ENCODE data around the gene PPARD. TPM values are rescaled to one million over a fixed set of nuclear protein-coding genes. Genes with fewer than 3 reads are reported as not detected.

PPARD gene
- total RNA-seq, 1 experiment from 2014 or later: 24.7 TPM

GRCh38 chr6:35473075-35473849, 130.9 kb downstream of the PPARD start:
- Histone ChIP-seq H3K36me3 (ENCODE audit: low read depth) (peaks cover 40% of the 10 kb centered on the region), H3K4me1 (replicated peaks; ENCODE audit: insufficient read depth) (peaks cover 22% of the 10 kb centered on the region), H3F3A (ENCODE audit: insufficient read depth, low read depth) (peaks cover 66% of the 10 kb centered on the region), H3K9me2 (ENCODE audit: insufficient read depth) (no peaks in the 10 kb centered on the region), H3K27me3 (ENCODE audit: insufficient read depth, low read depth) (no peaks in the 10 kb centered on the region), H4K20me1 (ENCODE audit: insufficient read depth) (peaks cover 54% of the 10 kb centered on the region), H3K4me2 (no peak overlapping the region), H3K9me3 (ENCODE audit: insufficient read depth, low read depth) (no peaks in the 10 kb centered on the region), H3K27ac (0 out of 2 replicates have a peak overlapping the region, but pooled peaks have one; percentile 25), H2AFZ (no peak overlapping the region), H3K79me2 (ENCODE audit: low read depth) (peaks cover 41% of the 10 kb centered on the region), H3K4me3 (no peak overlapping the region)
- intact Hi-C loops (cut with micrococcal nuclease; ENCODE audit: unreplicated experiment): no loop called here
- DNase-seq: no peak
- no TSS peak for BruUV-seq (replicated peaks)
- ChIA-PET POLR2A (ENCODE audit: unreplicated experiment) (interaction anchor here (0.5 to 0.7 kb wide), 4 partner anchors 9 to 795 kb away, joined by 4 to 25 read pairs (median 8); no protein-coding TSS in a partner anchor), CTCF (interaction anchor here (0.6 kb wide), 1 partner anchor 108 kb away, joined by 6 read pairs; no protein-coding TSS in a partner anchor)
- TF ChIP-seq EZH2 (IDR thresholded peaks at IDR 0.05; ENCODE audit: low read depth) (no peak), CTCF (conservative IDR thresholded peaks at IDR 0.05) (no peak)

- Histone ChIP-seq H4K20me1 (ENCODE audit: insufficient read depth) (peaks cover 53% of the 10 kb centered on the region), H3K27me3 (ENCODE audit: insufficient read depth, low read depth) (no peaks in the 10 kb centered on the region), H2AFZ (no peak overlapping the region), H3K9me2 (ENCODE audit: insufficient read depth) (no peaks in the 10 kb centered on the region), H3K4me2 (no peak overlapping the region), H3K36me3 (ENCODE audit: low read depth) (peaks cover 36% of the 10 kb centered on the region), H3F3A (ENCODE audit: insufficient read depth, low read depth) (peaks cover 61% of the 10 kb centered on the region), H3K27ac (peak overlapping the region; percentile 25; the same call in 1 of the 2 replicates), H3K4me3 (no peak overlapping the region), H3K9me3 (ENCODE audit: insufficient read depth, low read depth) (no peaks in the 10 kb centered on the region), H3K4me1 (replicated peaks; ENCODE audit: insufficient read depth) (peaks cover 22% of the 10 kb centered on the region), H3K79me2 (ENCODE audit: low read depth) (peaks cover 35% of the 10 kb centered on the region)
- CTCF ChIA-PET: no interaction called here
- intact Hi-C loops (cut with micrococcal nuclease; ENCODE audit: unreplicated experiment): no loop called here
- no peak for TF ChIP-seq CTCF (conservative IDR thresholded peaks at IDR 0.05)
- no TSS peak for BruUV-seq (replicated peaks)
- POLR2A ChIA-PET (ENCODE audit: unreplicated experiment): interaction anchor here (0.6 kb wide), 1 partner anchor 80 kb away, joined by 4 read pairs; no protein-coding TSS in a partner anchor
- DNase-seq: no peak
Observed at GRCh38 chr6:35473850-35474130, 131.4 kb downstream of the PPARD start.

GRCh38 chr6:35474131-35474941, 132.0 kb downstream of the PPARD start:
- peak overlapping the region; percentile 25; the same call in 1 of the 2 replicates for H3K27ac ChIP-seq
- no peak overlapping the region for H3K4me3 ChIP-seq
- BruUV-seq (replicated peaks): no TSS peak
- DNase-seq: no peak
- H2AFZ ChIP-seq: no peak overlapping the region
- peaks cover 22% of the 10 kb centered on the region for H3K4me1 ChIP-seq (replicated peaks; ENCODE audit: insufficient read depth)
- POLR2A ChIA-PET (ENCODE audit: unreplicated experiment): interaction anchor here (0.6 kb wide), 1 partner anchor 80 kb away, joined by 4 read pairs; no protein-coding TSS in a partner anchor
- peaks cover 47% of the 10 kb centered on the region for H4K20me1 ChIP-seq (ENCODE audit: insufficient read depth)
- peaks cover 30% of the 10 kb centered on the region for H3K79me2 ChIP-seq (ENCODE audit: low read depth)
- peaks cover 30% of the 10 kb centered on the region for H3K36me3 ChIP-seq (ENCODE audit: low read depth)
- CTCF ChIA-PET: no interaction called here
- intact Hi-C loops (cut with micrococcal nuclease; ENCODE audit: unreplicated experiment): no loop called here
- no peaks in the 10 kb centered on the region for H3K9me2 ChIP-seq (ENCODE audit: insufficient read depth)
- no peaks in the 10 kb centered on the region for H3K9me3 ChIP-seq (ENCODE audit: insufficient read depth, low read depth)
- H3K27me3 ChIP-seq (ENCODE audit: insufficient read depth, low read depth): no peaks in the 10 kb centered on the region
- H3F3A ChIP-seq (ENCODE audit: insufficient read depth, low read depth): peaks cover 55% of the 10 kb centered on the region
- no peak overlapping the region for H3K4me2 ChIP-seq
- TF ChIP-seq CTCF (conservative IDR thresholded peaks at IDR 0.05) (no peak), EZH2 (IDR thresholded peaks at IDR 0.05; ENCODE audit: low read depth) (no peak)

All from PC-9 (cell line).